ENCODE measurements around the gene THSD7B.
"Not testable (repeated sequence)": the region's sequence is repeated elsewhere in the genome, so short reads cannot be mapped to it uniquely, and the experiment has no call there.

Gene THSD7B

DNA sequence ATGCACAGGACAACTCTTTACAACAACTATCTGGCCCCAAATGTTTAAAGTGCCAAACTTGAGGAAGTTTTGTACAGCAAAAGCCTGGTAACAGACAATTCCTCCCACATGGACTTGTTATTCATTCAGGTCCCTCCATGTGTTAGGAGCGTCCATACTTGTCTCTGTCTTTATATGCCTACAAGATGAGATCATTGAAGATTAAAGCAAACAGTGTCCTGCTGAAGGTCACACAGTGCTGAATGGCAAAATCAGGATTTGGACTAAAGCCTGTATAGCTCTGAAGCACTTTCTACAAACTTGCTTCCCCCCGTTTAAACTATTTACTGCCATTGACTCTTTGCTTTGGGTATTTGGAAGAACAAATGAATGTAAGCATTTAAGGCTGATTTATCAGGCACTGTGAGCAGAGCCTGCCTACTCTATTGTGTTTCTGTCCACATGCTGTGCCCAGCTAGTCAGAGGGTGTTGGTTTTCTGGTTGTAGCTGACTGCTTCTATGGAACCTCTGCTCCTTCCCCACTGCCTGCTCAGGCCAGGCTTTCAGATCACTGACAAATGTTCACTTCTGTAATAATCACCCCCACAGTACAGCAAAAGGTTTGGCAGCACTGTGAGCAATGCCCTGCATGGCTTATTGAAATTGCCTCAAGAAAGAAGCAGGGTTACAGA lies 274.3 kb downstream of the THSD7B start:
- no peak for DNase-seq (ENCODE audit: low read depth in 2 of 2, low spot score in 1 of 2)

DNA sequence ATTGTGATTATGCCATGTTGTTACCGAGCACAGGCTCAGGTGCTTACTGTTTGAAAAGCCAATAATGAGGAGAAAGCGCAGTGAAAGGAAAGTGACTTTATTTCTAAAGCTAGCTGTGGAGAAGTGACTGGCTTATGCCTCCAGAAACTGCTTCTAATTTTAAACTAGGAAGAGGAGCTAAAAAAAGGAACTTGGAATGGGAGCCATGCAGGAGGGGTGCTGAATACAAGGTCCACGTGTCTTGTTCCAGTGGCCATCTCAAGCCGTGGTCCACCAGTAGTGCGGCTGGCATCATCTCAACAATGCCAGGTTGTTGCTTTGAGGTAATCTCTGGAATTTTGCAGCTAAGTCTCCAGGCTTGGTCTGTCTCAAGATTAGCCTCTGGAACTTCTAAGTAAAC lies 282.0 kb downstream of the THSD7B start:
- DNase-seq (ENCODE audit: low read depth in 2 of 2, low spot score in 1 of 2): no peak

DNA sequence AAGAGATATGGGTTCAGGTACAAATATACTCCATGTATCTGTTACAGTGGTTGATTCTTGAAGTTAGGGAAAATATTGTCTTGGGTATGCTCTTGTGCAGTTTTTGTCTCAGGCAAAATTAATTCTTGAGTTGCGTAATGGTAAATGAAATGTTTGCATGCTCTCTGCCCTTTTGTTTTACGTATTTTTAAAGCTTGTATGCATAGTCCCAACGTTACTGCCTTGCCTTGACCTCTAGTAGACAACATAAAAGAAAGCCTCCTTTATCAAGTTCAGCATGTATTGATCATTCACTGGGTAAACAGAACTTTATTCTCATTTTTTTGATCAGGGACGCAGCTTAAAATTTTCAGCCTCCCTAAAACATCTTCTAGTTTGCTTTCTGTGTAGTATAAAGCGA lies 283.1 kb downstream of the THSD7B start:
- DNase-seq (ENCODE audit: low read depth in 2 of 2, low spot score in 1 of 2): no peak

DNA sequence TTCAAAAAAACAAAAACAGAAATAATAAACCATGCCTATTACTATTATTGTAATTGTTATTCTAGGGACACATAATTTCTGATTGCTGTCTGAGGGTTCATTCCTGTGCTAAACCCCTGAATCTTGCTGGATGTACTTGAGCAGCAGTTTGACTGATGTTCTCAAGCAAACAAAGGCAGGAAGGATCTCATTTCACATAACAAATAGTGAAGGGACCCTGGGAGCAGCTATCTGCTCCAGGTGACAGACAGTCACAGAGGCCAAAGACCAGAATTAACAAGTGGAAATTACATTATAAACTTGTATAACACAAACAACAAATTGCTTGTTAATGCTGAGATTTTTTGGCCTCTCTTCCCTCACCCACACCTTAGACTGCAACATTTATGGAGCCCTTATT lies 284.2 kb downstream of the THSD7B start:
- DNase-seq (ENCODE audit: low read depth in 2 of 2, low spot score in 1 of 2): no peak

DNA sequence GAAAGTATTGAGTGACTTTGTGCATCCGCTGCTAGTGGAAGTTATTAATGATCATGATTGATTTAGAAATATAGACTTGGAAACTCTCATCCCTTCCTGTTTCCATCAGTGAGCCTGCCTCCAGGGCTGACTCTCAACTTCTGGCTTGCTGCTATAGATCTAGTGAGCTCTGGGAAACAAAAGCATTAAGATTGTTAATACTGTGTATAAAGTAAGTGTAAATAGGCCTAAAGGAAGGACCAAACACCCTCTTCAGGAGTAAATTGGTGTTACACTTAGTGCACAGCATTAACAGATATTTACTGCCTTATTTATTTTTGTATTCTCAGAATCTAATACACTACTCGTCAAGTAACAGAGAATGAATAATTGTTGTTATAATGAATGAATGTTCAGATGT lies 285.6 kb downstream of the THSD7B start:
- no peak for DNase-seq (ENCODE audit: low read depth in 2 of 2, low spot score in 1 of 2)

DNA sequence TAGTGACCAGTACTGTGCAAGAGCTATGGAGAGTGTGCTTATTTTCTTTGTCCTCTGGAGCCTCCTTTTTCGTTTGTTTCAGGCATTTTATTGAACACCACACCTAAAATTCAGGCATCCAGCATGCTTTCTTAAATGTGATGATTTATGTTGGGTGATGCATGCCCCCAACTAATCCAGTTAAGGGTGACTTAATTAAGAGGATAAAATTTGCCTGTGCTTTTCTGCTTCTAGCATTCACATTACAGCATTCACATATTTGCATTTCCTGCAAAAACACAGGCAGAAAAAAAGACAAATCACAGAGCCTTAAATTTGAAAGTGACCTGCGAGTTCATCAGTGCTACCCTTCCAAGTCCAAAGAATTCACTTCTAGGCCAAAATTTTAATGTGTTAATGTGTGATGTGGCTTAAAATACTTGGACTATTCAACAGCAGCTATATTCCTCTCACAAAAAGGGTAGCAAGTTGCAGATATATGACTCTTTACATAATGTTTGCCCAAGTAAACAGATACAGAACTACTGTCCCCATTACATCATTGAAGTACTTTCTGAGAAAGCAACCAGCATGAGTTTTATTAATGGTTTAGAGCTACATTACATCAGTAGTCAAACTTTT lies 286.5 kb downstream of the THSD7B start:
- no peak for DNase-seq (ENCODE audit: low read depth in 2 of 2, low spot score in 1 of 2)

DNA sequence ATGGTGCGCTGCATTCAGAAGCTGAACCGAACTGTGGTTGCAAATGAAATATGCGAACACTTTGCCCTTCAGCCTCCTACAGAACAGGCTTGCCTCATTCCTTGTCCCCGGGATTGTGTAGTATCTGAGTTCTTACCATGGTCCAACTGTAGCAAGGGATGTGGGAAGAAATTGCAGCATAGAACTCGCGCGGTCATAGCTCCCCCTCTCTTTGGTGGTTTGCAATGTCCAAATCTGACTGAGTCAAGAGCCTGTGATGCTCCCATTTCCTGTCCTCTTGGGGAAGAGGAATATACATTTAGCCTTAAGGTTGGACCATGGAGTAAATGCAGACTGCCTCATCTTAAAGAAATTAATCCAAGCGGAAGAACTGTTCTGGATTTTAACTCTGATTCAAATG lies 291.4 kb downstream of the THSD7B start:
- DNase-seq (ENCODE audit: low read depth in 2 of 2, low spot score in 1 of 2): no peak

DNA sequence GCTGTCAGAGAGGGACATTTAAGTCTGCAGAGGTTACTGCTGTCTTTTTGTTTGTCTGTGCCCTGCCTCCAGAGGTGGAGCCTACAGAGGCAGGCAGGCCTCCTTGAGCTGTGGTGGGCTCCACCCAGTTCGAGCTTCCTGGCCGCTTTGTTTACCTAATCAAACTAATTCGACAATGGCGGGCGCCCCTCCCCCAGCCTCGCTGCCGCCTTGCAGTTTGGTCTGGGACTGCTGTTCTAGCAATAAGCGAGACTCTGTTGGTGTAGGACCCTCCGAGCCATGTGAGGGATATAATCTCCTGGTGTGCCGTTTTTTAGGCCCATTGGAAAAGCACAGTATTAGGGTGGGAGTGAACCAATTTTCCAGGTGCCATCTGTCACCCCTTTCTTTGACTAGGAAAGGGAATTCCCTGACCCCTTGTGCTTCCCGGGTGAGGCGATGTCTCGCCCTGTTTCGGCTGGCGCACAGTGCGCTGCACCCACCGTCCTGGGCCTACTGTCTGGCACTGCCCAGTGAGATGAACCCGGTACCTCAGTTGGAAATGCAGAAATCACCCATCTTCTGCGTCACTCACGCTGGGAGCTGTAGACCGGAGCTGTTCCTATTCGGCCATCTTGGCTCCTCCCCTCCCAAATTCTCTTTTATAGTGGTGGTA lies 310.9 kb downstream of the THSD7B start:
- not testable (repeated sequence) for DNase-seq (ENCODE audit: low read depth in 2 of 2, low spot score in 1 of 2)

DNA sequence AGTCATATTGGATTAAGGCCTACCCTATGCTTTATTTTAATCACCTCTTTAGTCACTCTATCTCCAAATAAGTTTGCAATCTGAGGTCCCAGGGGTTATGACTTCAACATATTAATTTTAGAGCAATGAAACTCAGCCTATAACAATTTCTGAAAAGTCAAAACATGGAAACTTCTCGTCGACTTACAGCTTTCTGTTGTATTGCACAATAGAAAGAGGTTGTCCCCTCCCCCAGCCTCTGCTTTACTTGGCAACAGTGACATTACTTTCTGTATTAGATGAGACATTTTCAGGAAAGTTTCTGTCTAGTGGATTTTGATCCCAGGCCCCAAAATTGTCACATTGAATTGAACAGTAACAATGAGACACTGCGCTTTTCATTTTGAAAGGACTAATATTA lies 326.4 kb downstream of the THSD7B start:
- DNase-seq (ENCODE audit: low read depth in 2 of 2, low spot score in 1 of 2): no peak

DNA sequence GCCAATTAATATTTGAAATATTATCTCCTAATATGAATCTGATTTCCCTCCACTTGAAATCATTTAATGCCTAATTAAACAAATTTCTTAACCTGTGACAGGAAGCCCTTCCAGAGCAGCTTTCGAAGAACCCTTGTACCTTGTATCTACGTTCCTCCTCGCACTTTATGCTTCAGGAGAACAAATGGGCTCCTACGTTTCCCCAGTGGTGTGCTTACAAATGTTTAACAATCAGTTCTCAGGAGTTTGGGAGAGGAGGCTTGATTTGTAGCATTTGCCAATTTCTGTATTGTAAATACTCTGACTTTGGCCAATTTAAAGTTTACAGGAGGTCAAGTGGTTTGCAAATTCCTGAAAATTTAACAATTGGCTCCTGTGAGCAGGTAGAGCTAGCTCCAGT lies 327.8 kb downstream of the THSD7B start:
- no peak for DNase-seq (ENCODE audit: low read depth in 2 of 2, low spot score in 1 of 2)

DNA sequence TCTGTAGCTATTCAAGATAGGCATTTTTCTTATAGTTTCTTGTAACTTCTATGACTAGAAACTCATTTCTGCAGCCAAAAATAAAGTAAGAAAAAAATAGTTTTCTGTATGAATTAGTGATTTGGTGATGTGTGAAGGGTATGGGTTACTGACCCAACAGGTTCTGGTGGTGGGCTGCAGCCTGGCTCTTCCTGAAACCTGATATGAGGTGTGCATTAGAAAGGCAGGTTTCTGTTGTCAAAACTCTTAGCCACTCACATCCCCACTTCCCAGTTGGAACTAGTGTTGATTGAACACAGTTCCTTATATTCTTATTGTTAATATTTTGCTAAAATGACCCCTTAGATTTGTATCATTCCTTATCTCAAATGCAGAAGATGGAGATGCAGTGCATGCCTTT lies 330.8 kb downstream of the THSD7B start:
- no peak for DNase-seq (ENCODE audit: low read depth in 2 of 2, low spot score in 1 of 2)

DNA sequence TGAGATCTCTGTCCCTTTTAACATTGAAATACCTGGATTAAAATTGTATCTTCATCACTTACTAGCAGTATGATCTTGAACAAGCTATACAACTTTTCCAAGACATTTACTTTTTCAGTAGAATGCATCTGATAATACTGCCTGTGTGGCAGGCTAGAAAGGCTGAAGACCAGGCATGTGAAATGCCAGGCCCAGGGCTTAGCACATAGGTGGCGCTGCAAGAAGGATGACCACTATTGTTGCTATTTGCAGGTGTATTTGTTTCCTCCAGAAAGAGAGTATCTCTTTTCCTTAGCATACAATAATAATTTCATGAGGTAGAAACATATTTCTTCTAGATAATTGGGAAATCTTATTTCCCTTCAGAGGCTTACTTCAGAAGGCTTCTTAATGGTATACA lies 331.3 kb downstream of the THSD7B start:
- no peak for DNase-seq (ENCODE audit: low read depth in 2 of 2, low spot score in 1 of 2)

DNA sequence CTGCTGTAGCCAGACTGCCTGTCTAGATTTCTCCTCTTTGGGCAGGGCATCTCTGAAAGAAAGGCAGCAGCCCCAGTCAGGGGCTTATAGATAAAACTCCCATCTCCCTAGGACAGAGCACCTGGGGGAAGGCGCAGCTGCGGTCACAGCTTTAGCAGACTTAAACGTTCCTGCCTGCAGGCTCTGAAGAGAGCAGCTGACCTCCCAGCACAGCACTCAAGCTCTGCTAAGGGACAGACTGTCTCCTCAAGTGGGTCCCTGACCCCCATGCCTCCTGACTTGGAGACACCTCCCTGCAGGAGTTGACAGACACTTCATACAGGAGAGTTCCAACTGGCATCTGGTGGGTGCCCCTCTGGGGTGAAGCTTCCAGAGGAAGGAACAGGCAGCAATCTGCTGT lies 336.5 kb downstream of the THSD7B start:
- not testable (repeated sequence) for DNase-seq (ENCODE audit: low read depth in 2 of 2, low spot score in 1 of 2)

DNA sequence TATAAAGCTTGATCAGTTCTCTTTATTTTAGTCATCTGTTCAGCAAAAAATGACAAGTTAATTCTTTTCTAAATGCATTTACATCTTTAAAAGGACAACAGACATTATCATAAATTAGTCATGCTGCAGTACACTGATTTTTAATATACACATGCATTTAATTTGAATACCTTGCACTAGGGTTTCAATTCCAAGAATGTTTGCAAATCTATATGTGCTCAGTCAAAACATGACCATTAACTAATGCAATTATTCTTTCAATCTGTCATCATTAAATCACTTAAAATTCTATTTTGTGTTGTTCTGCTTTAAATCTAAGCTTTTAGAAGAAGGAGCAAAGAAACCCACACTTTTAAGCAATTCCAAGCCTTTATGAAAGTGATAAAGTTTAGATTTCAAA lies 342.6 kb downstream of the THSD7B start:
- DNase-seq (ENCODE audit: low read depth in 2 of 2, low spot score in 1 of 2): no peak

DNA sequence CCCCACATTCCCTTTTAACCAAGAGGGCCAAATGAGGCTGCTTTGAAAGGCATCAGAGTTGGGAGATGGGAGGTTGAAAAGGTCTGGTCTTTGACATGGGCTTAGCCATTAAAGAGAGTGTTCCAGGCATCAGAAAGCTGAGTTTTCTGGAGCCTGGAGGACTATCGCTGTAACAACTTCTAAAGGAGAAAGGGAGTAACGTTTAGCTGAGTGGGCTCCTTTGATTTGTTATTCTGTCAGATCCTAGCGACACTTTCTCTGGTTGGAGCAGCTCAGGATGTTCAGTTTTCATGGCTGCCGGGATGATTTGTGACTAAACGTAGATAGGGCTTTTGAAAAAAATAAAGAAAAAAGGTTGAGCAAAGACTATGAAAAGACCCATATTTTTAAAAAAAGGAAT lies 346.6 kb downstream of the THSD7B start:
- no peak for DNase-seq (ENCODE audit: low read depth in 2 of 2, low spot score in 1 of 2)

DNA sequence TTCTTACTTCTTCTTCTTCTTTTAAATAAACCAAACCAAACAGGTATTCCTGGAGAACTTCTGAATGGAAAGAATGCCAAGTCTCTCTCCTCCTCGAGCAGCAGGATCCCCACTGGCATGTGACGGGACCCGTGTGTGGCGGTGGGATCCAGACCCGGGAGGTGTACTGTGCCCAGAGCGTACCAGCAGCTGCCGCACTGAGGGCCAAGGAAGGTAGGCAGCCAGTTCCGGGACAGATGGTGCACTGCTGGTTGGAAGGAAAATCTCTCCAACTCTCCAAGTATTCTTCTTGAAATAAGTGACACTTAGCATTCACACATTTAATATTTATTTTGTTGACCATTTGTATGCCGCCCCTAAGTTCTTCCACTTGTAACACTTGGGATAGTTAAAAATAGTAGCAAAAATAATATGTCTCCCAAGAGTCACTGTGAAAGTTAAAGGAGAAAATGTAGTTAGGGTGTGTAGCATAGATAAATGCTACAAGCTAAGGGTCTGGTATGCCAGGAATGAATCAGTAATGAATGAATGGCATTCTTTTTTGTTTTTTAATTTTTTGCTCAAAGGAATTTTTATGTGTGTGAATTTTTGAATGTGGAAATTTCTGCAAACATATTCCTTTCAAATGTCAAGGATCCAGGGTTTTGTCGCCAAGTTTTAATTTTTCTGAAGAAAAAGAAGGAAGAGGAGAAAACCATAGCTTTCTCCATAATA lies 349.9 kb downstream of the THSD7B start:
- DNase-seq (ENCODE audit: low read depth in 2 of 2, low spot score in 1 of 2): no peak

DNA sequence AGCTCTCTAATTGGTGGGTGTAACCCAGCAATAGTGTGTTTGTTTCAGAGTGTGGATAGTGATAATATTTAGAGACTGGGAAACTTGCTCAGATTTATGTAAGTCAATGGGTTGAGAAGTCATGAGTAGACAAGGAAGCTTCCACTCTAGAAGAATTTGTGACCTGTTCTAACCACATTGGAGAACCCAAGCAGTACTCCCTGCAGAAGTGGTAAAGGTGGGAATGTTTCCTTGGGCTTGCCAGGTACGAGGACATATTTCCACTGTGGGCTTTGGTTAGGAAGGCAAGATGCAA lies 350.4 kb downstream of the THSD7B start:
- no peak for DNase-seq (ENCODE audit: low read depth in 2 of 2, low spot score in 1 of 2)

DNA sequence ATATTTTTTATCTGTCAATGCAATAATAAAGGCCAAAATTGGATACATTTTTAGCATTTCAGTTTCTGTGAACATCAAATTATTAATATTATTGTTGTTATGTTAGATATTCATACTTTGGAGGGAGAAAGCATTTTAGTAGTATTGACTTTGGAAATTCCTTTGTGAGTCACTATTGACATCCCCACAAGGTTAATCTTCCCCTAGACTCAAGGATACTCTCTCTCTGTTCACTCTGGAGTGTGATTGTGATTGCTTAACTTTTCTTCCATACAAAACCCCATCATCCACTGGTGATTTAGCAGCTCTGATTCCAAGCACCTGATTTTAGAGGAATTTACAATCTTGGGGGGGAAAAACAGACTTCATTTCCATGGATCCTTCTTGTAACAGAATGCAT lies 352.0 kb downstream of the THSD7B start:
- no peak for DNase-seq (ENCODE audit: low read depth in 2 of 2, low spot score in 1 of 2)

DNA sequence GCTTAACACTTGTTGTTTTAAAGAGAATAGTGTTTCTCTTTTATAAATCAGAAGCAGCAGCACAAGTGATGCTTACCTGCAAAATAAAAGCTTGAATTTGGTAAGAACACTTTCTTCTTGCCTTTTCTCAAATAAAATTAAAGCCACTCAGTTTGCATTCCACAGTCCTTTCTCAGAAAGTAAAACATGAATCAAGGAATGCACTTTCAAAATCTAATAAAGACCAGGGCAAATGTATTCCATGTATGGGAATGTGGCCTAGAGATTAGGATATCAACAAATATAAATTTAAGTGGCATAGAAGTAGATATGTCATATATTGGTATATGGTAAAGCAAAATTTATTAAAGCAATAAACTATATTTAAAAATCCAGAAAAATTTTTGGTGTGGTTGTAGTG lies 352.8 kb downstream of the THSD7B start:
- no peak for DNase-seq (ENCODE audit: low read depth in 2 of 2, low spot score in 1 of 2)

DNA sequence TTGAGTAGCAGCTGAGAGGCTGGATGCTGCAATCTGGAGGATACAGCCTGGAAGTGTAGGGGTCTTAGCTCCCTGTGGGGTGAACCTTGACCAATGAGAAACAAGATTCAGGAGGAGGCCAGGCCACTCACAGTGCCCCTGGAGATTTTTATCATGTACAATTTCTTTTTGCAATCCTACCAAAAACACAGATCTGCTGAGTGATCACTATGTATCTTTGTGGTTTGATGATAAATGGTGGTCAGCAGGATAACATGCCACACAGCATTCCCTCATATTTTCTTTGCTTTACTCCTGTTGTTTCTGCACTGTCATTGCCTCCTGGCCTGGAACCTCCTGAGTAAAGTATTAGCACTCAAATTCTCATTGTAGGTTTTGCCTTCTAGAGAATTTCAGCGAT lies 357.9 kb downstream of the THSD7B start:
- no peak for DNase-seq (ENCODE audit: low read depth in 2 of 2, low spot score in 1 of 2)

DNA sequence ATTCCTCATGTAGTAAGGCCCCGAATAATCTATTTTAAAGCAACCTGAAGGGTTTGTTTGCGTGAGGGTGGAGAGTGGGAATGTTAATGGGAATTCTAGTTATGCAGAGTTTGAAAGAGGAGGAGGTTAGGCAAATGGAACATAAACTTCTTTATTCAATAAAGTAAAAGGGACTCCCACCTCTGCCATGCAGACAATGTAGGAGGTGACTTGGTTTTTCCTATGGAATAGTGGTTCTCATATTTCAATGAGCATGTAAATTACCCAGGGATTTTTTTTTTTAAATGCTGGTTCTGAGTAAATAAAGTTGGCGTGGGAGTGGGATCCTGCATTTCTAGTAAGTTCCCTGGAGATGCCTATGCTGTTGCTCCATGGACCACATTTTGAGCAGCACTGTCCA lies 367.9 kb downstream of the THSD7B start:
- DNase-seq (ENCODE audit: low read depth in 2 of 2, low spot score in 1 of 2): no peak

DNA sequence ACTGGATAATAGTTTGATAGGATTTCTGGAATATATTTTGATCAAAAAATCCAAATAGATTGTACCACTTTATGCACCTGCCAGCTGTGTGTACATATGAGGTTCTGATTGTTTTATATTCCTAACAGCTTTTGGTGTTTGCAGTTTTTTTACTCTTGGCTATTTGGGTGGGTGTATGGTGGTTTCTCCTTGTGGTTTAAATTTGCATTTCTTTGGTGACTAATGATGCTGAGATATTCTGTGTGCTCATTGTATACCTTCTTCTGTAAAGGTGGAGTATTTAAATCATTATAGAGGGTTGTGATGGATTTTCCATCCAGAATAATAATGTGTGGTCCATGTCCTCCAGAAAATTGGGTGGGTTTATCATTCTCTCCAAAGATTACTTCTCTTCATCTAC lies 372.9 kb downstream of the THSD7B start:
- no peak for DNase-seq (ENCODE audit: low read depth in 2 of 2, low spot score in 1 of 2)
